DOHH2 (cell line): ENCODE data around the gene AVPR2.

Experiments used
- CTCF ChIP-seq: fragments of 200-600 bp; sonication (generic); IDR thresholded peaks from one replicate; pipeline ENCODE4 v1.5.1; 2014; ENCODE audit warnings: antibody characterized with exemption, mild to moderate bottlenecking, low read depth, low read length; ENCODE audit not compliant: poor library complexity, severe bottlenecking
- EZH2phosphoT487 ChIP-seq: fragments of 200-600 bp; sonication (generic); IDR thresholded peaks from 2 replicates; pipeline ENCODE4 v1.6.1; 2017; ENCODE audit warnings: borderline replicate concordance, mild to moderate bottlenecking, antibody characterized with exemption, low read length, moderate library complexity, mixed read lengths

GRCh38 chrX:153938226-153938786 lies 33.8 kb downstream of the AVPR2 start:
- TF ChIP-seq CTCF (no peak), EZH2phosphoT487 (no peak)
